ENCODE data around the gene ART1. TPM values are rescaled to one million over a fixed set of nuclear protein-coding genes. Genes with fewer than 3 reads are reported as not detected.

ART1 gene
- total and polyA plus RNA-seq, 2 of the 8 experiments (the other 6 are each of a cell fraction or from before 2014, with no cell fraction given), result not detected

DNA sequence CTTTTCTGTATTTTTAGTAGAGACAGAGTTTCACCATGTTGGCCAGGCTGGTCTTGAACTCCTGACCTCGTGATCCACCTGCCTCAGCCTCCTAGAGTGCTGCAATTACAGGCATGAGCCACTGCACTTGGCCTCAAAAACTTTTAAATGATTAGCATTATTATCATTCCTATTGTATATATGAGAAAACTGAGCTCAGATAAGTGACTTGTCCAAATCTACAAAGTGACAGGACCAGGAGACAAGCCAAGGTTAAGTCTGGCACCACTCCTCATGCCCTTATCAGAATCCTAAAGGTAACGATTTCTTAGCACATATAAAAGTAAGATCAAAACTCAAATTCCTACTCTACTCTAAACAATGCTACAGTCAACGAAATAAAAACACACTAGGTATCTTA lies 58.5 kb downstream of the ART1 start:
- no peak overlapping the region for H4K5ac ChIP-seq (ENCODE audit: insufficient read length, low read depth, low read length)
- TF ChIP-seq JUND (IDR thresholded peaks at IDR 0.05; ENCODE audit: low read length) (no peak), ASH2L (IDR thresholded peaks at IDR 0.05; ENCODE audit: low read length) (no peak), SIX5 (IDR thresholded peaks at IDR 0.05; ENCODE audit: low read depth, low read length) (no peak), CHD2 (IDR thresholded peaks at IDR 0.05; ENCODE audit: low read length) (no peak), MAFK (IDR thresholded peaks at IDR 0.05; ENCODE audit: low read depth, low read length) (no peak)
- TF ChIP-seq, protein P1, sequence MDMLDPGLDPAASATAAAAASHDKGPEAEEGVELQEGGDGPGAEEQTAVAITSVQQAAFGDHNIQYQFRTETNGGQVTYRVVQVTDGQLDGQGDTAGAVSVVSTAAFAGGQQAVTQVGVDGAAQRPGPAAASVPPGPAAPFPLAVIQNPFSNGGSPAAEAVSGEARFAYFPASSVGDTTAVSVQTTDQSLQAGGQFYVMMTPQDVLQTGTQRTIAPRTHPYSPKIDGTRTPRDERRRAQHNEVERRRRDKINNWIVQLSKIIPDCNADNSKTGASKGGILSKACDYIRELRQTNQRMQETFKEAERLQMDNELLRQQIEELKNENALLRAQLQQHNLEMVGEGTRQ (IDR thresholded peaks at IDR 0.05; ENCODE audit: low read length), result no peak
- H3K4me1 ChIP-seq (replicated peaks in 1 of 4; ENCODE audit: control insufficient read depth in 3 of 4, insufficient read depth in 4 of 4, low read length in 3 of 4), result no peaks in the 10 kb centered on the region
- no peak overlapping the region for H4K91ac ChIP-seq (replicated peaks; ENCODE audit: insufficient read length, low read length)
- H2BK12ac ChIP-seq (ENCODE audit: low read depth, low read length), result no peak overlapping the region
- H2BK15ac ChIP-seq (ENCODE audit: low read length), result no peak overlapping the region
- no peak overlapping the region for H3K23ac ChIP-seq (ENCODE audit: insufficient read length)
- H3K23me2 ChIP-seq (ENCODE audit: low read depth, low read length), result no peaks in the 10 kb centered on the region; the same call in 1 of the 2 replicates
- FAIRE-seq, result no peak
- H3K79me1 ChIP-seq (ENCODE audit: low read depth, low read length), result no peaks in the 10 kb centered on the region
- no peak overlapping the region for H3K27ac ChIP-seq (ENCODE audit: low read depth, low read length)
- POLR2A ChIA-PET (ENCODE audit: partially characterized antibody), result interaction anchor here (1.1 kb wide), 1 partner anchor 10 kb away, joined by 3 read pairs; no protein-coding TSS in a partner anchor
- no peak overlapping the region for H2AFZ ChIP-seq (ENCODE audit: low read length)
- CTCF ChIA-PET (ENCODE audit: partially characterized antibody), result interaction anchor here (0.6 kb wide), 1 partner anchor 568 kb away, joined by 3 read pairs; no protein-coding TSS in a partner anchor
- H3K4me3 ChIP-seq (ENCODE audit: extremely low read depth in 1 of 4, insufficient read depth in 2 of 4, low read depth in 3 of 4, low read length in 4 of 4), result no peak overlapping the region
- no peak overlapping the region for H3K56ac ChIP-seq (replicated peaks; ENCODE audit: insufficient read length, low read depth, low read length)
- WGBS, 2 experiments (ENCODE audit: extremely low coverage in 1 of 2, insufficient coverage in 1 of 2, insufficient read length in 1 of 2, insufficient replicate concordance in 2 of 2, low coverage in 1 of 2, low lambda C conversion rate in 2 of 2, missing lambda C conversion rate in 1 of 2), result 92% methylated on average over 3 of the region's 3 CpGs; no CpG with 5 or more reads in 1 of the 2 experiments
- H3K18ac ChIP-seq (ENCODE audit: extremely low read depth, low read length), result no peak overlapping the region
- H2BK5ac ChIP-seq (ENCODE audit: low read depth, low read length), result no peak overlapping the region
- H3K36me3 ChIP-seq (ENCODE audit: control insufficient read depth in 2 of 4, insufficient read depth in 4 of 4, low read length in 3 of 4), result peaks cover 30 to 87% (median 62%) of the 10 kb centered on the region in 4 experiments
- H3K14ac ChIP-seq (ENCODE audit: insufficient read length), result no peak overlapping the region
- no peak overlapping the region for H4K8ac ChIP-seq (ENCODE audit: extremely low read depth, insufficient read depth, low read length)
- H3K4ac ChIP-seq (replicated peaks; ENCODE audit: insufficient read length, low read depth, low read length), result no peak overlapping the region
- H3K9me3 ChIP-seq (ENCODE audit: insufficient read depth in 2 of 2, low read depth in 1 of 2, low read length in 1 of 2), result no peaks in the 10 kb centered on the region
- no peaks in the 10 kb centered on the region for H3K27me3 ChIP-seq (replicated peaks in 1 of 4; ENCODE audit: control insufficient read depth in 3 of 4, extremely low read depth in 1 of 4, insufficient read depth in 3 of 4, low read length in 3 of 4)
- no peak overlapping the region for H2AK5ac ChIP-seq (ENCODE audit: low read depth, low read length)
- H4K20me1 ChIP-seq (replicated peaks in 1 of 2; ENCODE audit: control insufficient read depth in 1 of 2, insufficient read depth in 2 of 2, low read length in 2 of 2), result no peaks in the 10 kb centered on the region
- H3K79me2 ChIP-seq (ENCODE audit: control insufficient read depth in 1 of 2, insufficient read depth in 2 of 2, low read length in 2 of 2), result peaks cover 0 to 3% of the 10 kb centered on the region in 2 experiments; a peak in 1 of 4 replicates
- H3K4me2 ChIP-seq (ENCODE audit: insufficient read depth in 1 of 2, low read depth in 2 of 2, low read length in 2 of 2), result no peak overlapping the region
- DNase-seq (ENCODE audit: low read depth in 1 of 2, low spot score in 2 of 2), result no peak
- no peak overlapping the region for H2BK20ac ChIP-seq (ENCODE audit: low read length)
- no peak overlapping the region for H3K9ac ChIP-seq (replicated peaks in 1 of 4; ENCODE audit: extremely low read depth in 1 of 4, low read depth in 3 of 4, low read length in 3 of 4)
- H2BK120ac ChIP-seq (replicated peaks; ENCODE audit: low read depth, low read length), result no peak overlapping the region

Measured in H1 (cell line).